ENCODE results near the gene SLC24A3. TPM values are rescaled to one million over a fixed set of nuclear protein-coding genes. Genes with fewer than 3 reads are reported as not detected.

The SLC24A3 gene
- total and polyA plus RNA-seq, 7 donors = 0.92 to 20.8 (median 13.5) TPM

- H3K36me3 ChIP-seq = no peaks in the 10 kb centered on the region
- intact Hi-C loops (cut with DNase I) = loop anchor here (5.0 kb wide), 1 partner anchor 72 kb away; no protein-coding TSS in a partner anchor
- TF ChIP-seq CTCF (IDR thresholded peaks at IDR 0.05) = no peak
- TF ChIP-seq POLR2AphosphoS5 (IDR thresholded peaks at IDR 0.05) = no peak
- no peak for TF ChIP-seq EP300 (IDR thresholded peaks at IDR 0.05)
- no peak for TF ChIP-seq POLR2A (IDR thresholded peaks at IDR 0.05)
- 84 to 96% methylated on average over 5 of the region's 5 CpGs for WGBS, 2 donors
- no peak overlapping the region for H3K4me3 ChIP-seq
- peaks cover 0 to 22% (median 19%) of the 10 kb centered on the region in 4 donors for H3K4me1 ChIP-seq
- DNase-seq = no peak
- H3K9me3 ChIP-seq = no peaks in the 10 kb centered on the region
- peak overlapping the region in 2 of 4 donors; percentile 34 to 62 for H3K27ac ChIP-seq
- no peaks in the 10 kb centered on the region for H3K27me3 ChIP-seq
These were observed 377.4 kb downstream of the SLC24A3 start for GRCh38 chr20:19589787-19590362.

- intact Hi-C loops (cut with DNase I) = no loop called here
- DNase-seq = no peak
These were observed 377.9 kb downstream of the SLC24A3 start for GRCh38 chr20:19590382-19590781.

GRCh38 chr20:19593762-19594161 is 381.3 kb downstream of the SLC24A3 start:
- TF ChIP-seq EP300 (IDR thresholded peaks at IDR 0.05) = no peak
- no peak for TF ChIP-seq POLR2AphosphoS5 (IDR thresholded peaks at IDR 0.05)
- TF ChIP-seq CTCF (IDR thresholded peaks at IDR 0.05) = no peak
- no peak for TF ChIP-seq POLR2A (IDR thresholded peaks at IDR 0.05)
- Histone ChIP-seq H3K4me3 (no peak overlapping the region), H3K27me3 (no peaks in the 10 kb centered on the region), H3K27ac (no peak overlapping the region), H3K9me3 (no peaks in the 10 kb centered on the region), H3K36me3 (no peaks in the 10 kb centered on the region), H3K4me1 (peaks cover 0 to 14% (median 12%) of the 10 kb centered on the region in 4 donors)
- WGBS, 2 donors = 95 to 97% methylated on average over 7 of the region's 7 CpGs
- intact Hi-C loops (cut with DNase I) = no loop called here
- no peak for DNase-seq

More at GRCh38 chr20:19590382-19590781, 377.9 kb downstream of the SLC24A3 start:
- Histone ChIP-seq H3K4me1 (peaks cover 0 to 22% (median 19%) of the 10 kb centered on the region in 4 donors), H3K27me3 (no peaks in the 10 kb centered on the region), H3K9me3 (no peaks in the 10 kb centered on the region), H3K27ac (no peak overlapping the region), H3K4me3 (no peak overlapping the region), H3K36me3 (no peaks in the 10 kb centered on the region)
- 92 to 97% methylated on average over 3 of the region's 3 CpGs for WGBS, 2 donors
- no peak for TF ChIP-seq CTCF (IDR thresholded peaks at IDR 0.05)
- no peak for TF ChIP-seq POLR2AphosphoS5 (IDR thresholded peaks at IDR 0.05)
- TF ChIP-seq POLR2A (IDR thresholded peaks at IDR 0.05) = no peak
- no peak for TF ChIP-seq EP300 (IDR thresholded peaks at IDR 0.05)

- Histone ChIP-seq H3K4me3 (no peak overlapping the region), H3K27ac (no peak overlapping the region), H3K9me3 (no peaks in the 10 kb centered on the region), H3K36me3 (no peaks in the 10 kb centered on the region), H3K4me1 (peaks cover 0 to 3% (median under 1%) of the 10 kb centered on the region in 4 donors), H3K27me3 (no peaks in the 10 kb centered on the region)
- no peak for DNase-seq
- TF ChIP-seq POLR2A (IDR thresholded peaks at IDR 0.05) = no peak
- no peak for TF ChIP-seq CTCF (IDR thresholded peaks at IDR 0.05)
- no peak for TF ChIP-seq EP300 (IDR thresholded peaks at IDR 0.05)
- no peak for TF ChIP-seq POLR2AphosphoS5 (IDR thresholded peaks at IDR 0.05)
- intact Hi-C loops (cut with DNase I) = no loop called here
- 91 to 94% methylated on average over 4 of the region's 4 CpGs for WGBS, 2 donors
These were observed 382.5 kb downstream of the SLC24A3 start for GRCh38 chr20:19594896-19595295.

Measured in sigmoid colon (tissue), 7 donors.